ENCODE data around the gene KRTAP22-1.
A peak's percentile ranks its signal among the peaks of the same experiment; 100 is the strongest.

DNA sequence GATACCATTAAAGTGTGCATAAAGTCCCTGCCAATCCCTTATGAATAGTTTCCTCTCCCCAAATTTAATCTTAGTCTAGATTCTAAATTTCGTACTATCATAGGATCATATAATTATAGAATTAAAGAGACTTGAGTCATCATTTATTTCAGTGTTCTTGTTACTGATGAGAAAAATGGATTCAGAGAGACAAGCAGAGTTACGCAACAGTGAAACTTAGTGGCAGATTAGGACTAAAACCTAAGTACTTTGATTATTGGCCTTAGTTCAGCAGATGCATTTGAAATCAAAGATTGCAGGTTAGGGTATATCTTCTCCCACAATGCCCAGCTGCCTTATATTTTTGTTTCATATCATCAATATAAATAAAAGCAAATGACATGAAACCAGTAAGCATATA is 38.9 kb upstream of the KRTAP22-1 start:
- TF ChIP-seq CEBPB (IDR thresholded peaks at IDR 0.05; ENCODE audit: low read depth, low read length) (peak; percentile 72), CHD1 (IDR thresholded peaks at IDR 0.05; ENCODE audit: low read depth, low read length) (no peak), RCOR1 (IDR thresholded peaks at IDR 0.05; ENCODE audit: insufficient replicate concordance, low read length) (no peak), MAZ (IDR thresholded peaks at IDR 0.05; ENCODE audit: borderline replicate concordance, low read depth, low read length) (no peak)
- TF ChIP-seq, protein P1, sequence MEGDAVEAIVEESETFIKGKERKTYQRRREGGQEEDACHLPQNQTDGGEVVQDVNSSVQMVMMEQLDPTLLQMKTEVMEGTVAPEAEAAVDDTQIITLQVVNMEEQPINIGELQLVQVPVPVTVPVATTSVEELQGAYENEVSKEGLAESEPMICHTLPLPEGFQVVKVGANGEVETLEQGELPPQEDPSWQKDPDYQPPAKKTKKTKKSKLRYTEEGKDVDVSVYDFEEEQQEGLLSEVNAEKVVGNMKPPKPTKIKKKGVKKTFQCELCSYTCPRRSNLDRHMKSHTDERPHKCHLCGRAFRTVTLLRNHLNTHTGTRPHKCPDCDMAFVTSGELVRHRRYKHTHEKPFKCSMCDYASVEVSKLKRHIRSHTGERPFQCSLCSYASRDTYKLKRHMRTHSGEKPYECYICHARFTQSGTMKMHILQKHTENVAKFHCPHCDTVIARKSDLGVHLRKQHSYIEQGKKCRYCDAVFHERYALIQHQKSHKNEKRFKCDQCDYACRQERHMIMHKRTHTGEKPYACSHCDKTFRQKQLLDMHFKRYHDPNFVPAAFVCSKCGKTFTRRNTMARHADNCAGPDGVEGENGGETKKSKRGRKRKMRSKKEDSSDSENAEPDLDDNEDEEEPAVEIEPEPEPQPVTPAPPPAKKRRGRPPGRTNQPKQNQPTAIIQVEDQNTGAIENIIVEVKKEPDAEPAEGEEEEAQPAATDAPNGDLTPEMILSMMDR (conservative IDR thresholded peaks at IDR 0.05; ENCODE audit: low read depth, low read length): no peak

All from IMR-90 (cell line).